PC-9 (cell line): ENCODE data around the gene MBD2.

Experiments used
- CTCF ChIP-seq: fragments of 200-600 bp; sonication (generic); conservative IDR thresholded peaks from 2 replicates; pipeline ENCODE4 v1.6.1; 2017; ENCODE audit warnings: mixed run types, antibody characterized with exemption, mild to moderate bottlenecking, moderate library complexity
- EZH2 ChIP-seq: fragments of 200-600 bp; sonication (generic); IDR thresholded peaks from 2 replicates; pipeline ENCODE4 v1.8.0; 2017; ENCODE audit warnings: antibody characterized with exemption, low read depth

- no peak for TF ChIP-seq CTCF
- no peak for TF ChIP-seq EZH2
These were observed 37.1 kb downstream of the MBD2 start for GRCh38 chr18:54187372-54187771.
